Heart right ventricle (tissue), 16 donors: Measurements from ENCODE around the gene RCN1. TPM values are rescaled to one million over a fixed set of nuclear protein-coding genes. Genes with fewer than 3 reads are reported as not detected.

Experiments
- ATAC-seq, 8 donors: fragments of 200-7000 bp; cut with Tn5 transposase; one replicate each; pipeline ENCODE4 v1.9.1; 2020; ENCODE audit warnings: mild to moderate bottlenecking in 8 of 8, moderate library complexity in 8 of 8, moderate number of reproducible peaks in 1 of 8
- DNase-seq, 2 donors: peaks; one replicate each; pipeline ENCODE4 v3.0.0-alpha.2; 2020
- H3K27ac ChIP-seq, 10 donors: fragments of 200-600 bp; sonication (generic) in 2 of 10; one replicate each; pipeline versions ENCODE4 v1.5.0 to v1.8.0; 2020 to 2022; ENCODE audit warnings: mild to moderate bottlenecking in 3 of 10
- H3K27me3 ChIP-seq, 7 donors: fragments of 200-600 bp; one replicate each; pipeline ENCODE4 v1.8.0; 2021 to 2022; ENCODE audit warnings: mild to moderate bottlenecking in 2 of 7
- H3K36me3 ChIP-seq, 9 donors: fragments of 200-600 bp; sonication (generic) in 1 of 9; one replicate each; pipeline versions ENCODE4 v1.5.0 to v1.8.0; 2020 to 2022; ENCODE audit warnings: mild to moderate bottlenecking in 2 of 9
- H3K4me1 ChIP-seq, 9 donors: fragments of 200-600 bp; sonication (generic) in 1 of 9; one replicate each; pipeline versions ENCODE4 v1.5.0 to v1.8.0; 2020 to 2022; ENCODE audit warnings: mild to moderate bottlenecking in 4 of 9
- H3K4me3 ChIP-seq, 10 donors: fragments of 200-600 bp; sonication (generic) in 2 of 10; one replicate each; pipeline versions ENCODE4 v1.5.0 to v1.8.0; 2020 to 2022; ENCODE audit warnings: mild to moderate bottlenecking in 7 of 10, moderate library complexity in 2 of 10
- H3K9me3 ChIP-seq, 11 donors: fragments of 200-600 bp in 10 of 11; sonication (generic) in 2 of 11; one replicate each; pipeline versions ENCODE4 v1.5.0 to v1.8.0; 2013 to 2022; ENCODE audit warnings: mild to moderate bottlenecking in 2 of 11, control low read depth in 1 of 11, moderate library complexity in 1 of 11
- CTCF ChIP-seq, 9 donors: fragments of 200-600 bp; sonication (generic) in 2 of 9; IDR thresholded peaks; one replicate each; pipeline versions ENCODE4 v1.5.0 to v1.8.0; 2021 to 2022; ENCODE audit warnings: antibody characterized with exemption in 9 of 9, mild to moderate bottlenecking in 5 of 9, moderate library complexity in 1 of 9
- WGBS, 2 donors: extraction: QIAGEN DNeasy Blood & Tissue Kit; methylation state at CpG; one replicate each; pipeline ENCODE4 v1.1.7; 2013; ENCODE audit warnings: inconsistent platforms in 1 of 2; 5-methylcytosine and 5-hydroxymethylcytosine counted together
- intact Hi-C, 10 donors: fragments of 100-400 bp; cut with DNase I; formaldehyde crosslinking; loops; one replicate each; pipeline versions ENCODE4 v1.11.1 to v1.14.2; 2022
- polyA plus RNA-seq, 2 donors: library from polyadenylated mRNA; stranded (reverse); fragments of 200-250 nt; gene quantifications; one replicate each; pipeline ENCODE4 v1.2.3, GENCODE V29; 2013
- total RNA-seq, 10 donors: library from RNA; stranded (reverse); fragmentation: NEBNext Ultra II Directional in 3 of 10; extraction: Animal tissue kit (Norgen Biotek cat#: 25700) in 3 of 10; gene quantifications; one replicate each; pipeline versions ENCODE4 v1.2.1 to v1.2.4, GENCODE V29; 2021 to 2023
- donor health status: Arrhythmogenic right ventricular cardiomyopathy.
- donor health status: ischemic (EF 13 %, LVEDD 7.1; RV severe dilation, severe dysfunction).
- donor health status: healthy with polysubstance abuse.
- donor health status: DM: no; HTN: yes; CAD: no.
- donor health status: DM: no; HTN: no; CAD: no.
- donor health status: ischemic (EF 25% LVEDD 6.9; RV normal size, moderate dysfunction).
- donor health status: ischemic (EF 25% LVEDD 5.7; RV mildly dilated, moderate dysfunction).
- donor health status: healthy.
- donor health status: DM: yes; HTN: yes; CAD: no.
- donor health status: Ischemic cardiomyopathy.
- donor health status: ischemic (EF 35%, LVEDD 5.7; RV mildly dilated, moderate dysfunction).
- donor health status: nonischemic (EF 11% LVEDD 7.7; RV severe dilation, severe dysfunction).
- donor health status: DM: yes; HTN: yes; CAD: no.
- donor health status: PGD.
- donor health status: ischemic (EF 29% LVEDD 5.4; RV normal size, mild dysfunction).
- donor health status: nonischemic (EF 23%, LVEDD 6.1; RV moderate dilation, normal function).

Gene RCN1
- total and polyA plus RNA-seq, 12 donors, result 9.7 to 60.4 (median 21.6) TPM

GRCh38 chr11:32153747-32154146 lies 62.9 kb downstream of the RCN1 start:
- no peak overlapping the region for H3K4me3 ChIP-seq
- no peak for ATAC-seq
- no peak for TF ChIP-seq CTCF (IDR thresholded peaks at IDR 0.05)
- peaks cover 0 to 6% (median 0%) of the 10 kb centered on the region in 7 donors for H3K27me3 ChIP-seq
- H3K36me3 ChIP-seq, result no peaks in the 10 kb centered on the region
- peak overlapping the region in 1 of 10 donors; percentile 74 for H3K27ac ChIP-seq
- peaks cover 0 to 12% (median 0%) of the 10 kb centered on the region in 11 donors for H3K9me3 ChIP-seq
- intact Hi-C loops, result loop anchor here in 1 of 10 donors (5.0 kb wide), 1 partner anchor 61 kb away; the partner anchor contains the start of gene RCN1
- H3K4me1 ChIP-seq, result peaks cover 0 to 35% (median 0%) of the 10 kb centered on the region in 9 donors
- 60 to 79% methylated on average over 1 of the region's 1 CpG for WGBS, 2 donors
- DNase-seq, result no peak

- peaks cover 0 to 35% (median 0%) of the 10 kb centered on the region in 9 donors for H3K4me1 ChIP-seq
- H3K9me3 ChIP-seq, result peaks cover 0 to 12% (median 0%) of the 10 kb centered on the region in 11 donors
- peaks cover 0 to 6% (median 0%) of the 10 kb centered on the region in 7 donors for H3K27me3 ChIP-seq
- H3K27ac ChIP-seq, result peak overlapping the region in 1 of 10 donors; percentile 74
- intact Hi-C loops, result loop anchor here in 1 of 10 donors (5.0 kb wide), 1 partner anchor 62 kb away; the partner anchor contains the start of gene RCN1
- no peak overlapping the region for H3K4me3 ChIP-seq
- WGBS, 2 donors, result 73 to 85% methylated on average over 2 of the region's 2 CpGs
- no peak for ATAC-seq
- no peak for TF ChIP-seq CTCF (IDR thresholded peaks at IDR 0.05)
- no peaks in the 10 kb centered on the region for H3K36me3 ChIP-seq
- no peak for DNase-seq
These were observed 63.4 kb downstream of the RCN1 start for GRCh38 chr11:32154275-32154674.
